ENCODE measurements around the gene PLCG2. TPM values are rescaled to one million over a fixed set of nuclear protein-coding genes. Genes with fewer than 3 reads are reported as not detected.

The PLCG2 gene
- total and polyA plus RNA-seq, 2 experiments from 2014 or later: 2.5 to 5.0 TPM

- TF ChIP-seq EZH2 (IDR thresholded peaks at IDR 0.05; ENCODE audit: borderline replicate concordance): no peak
- TF ChIP-seq CTCF (IDR thresholded peaks at IDR 0.05; ENCODE audit: poor library complexity): no peak
- no peak for TF ChIP-seq EZH2phosphoT487 (IDR thresholded peaks at IDR 0.05; ENCODE audit: low read depth, severe bottlenecking, unreplicated experiment)
- no peaks in the 10 kb centered on the region for H3K4me1 ChIP-seq (ENCODE audit: insufficient read depth)
- no peak overlapping the region for H3K27ac ChIP-seq
- H4K20me1 ChIP-seq (ENCODE audit: insufficient read depth, poor library complexity, severe bottlenecking): no peaks in the 10 kb centered on the region
- no peak overlapping the region for H3K4me3 ChIP-seq
- H3K4me2 ChIP-seq: no peak overlapping the region
- H3K9me2 ChIP-seq (replicated peaks; ENCODE audit: insufficient read depth): no peaks in the 10 kb centered on the region
- H3K9me3 ChIP-seq (ENCODE audit: low read depth): no peaks in the 10 kb centered on the region
- no peaks in the 10 kb centered on the region for H3K36me3 ChIP-seq (replicated peaks; ENCODE audit: insufficient read depth, low read depth)
- DNase-seq (ENCODE audit: low spot score): no peak
- no peak overlapping the region for H2AFZ ChIP-seq
- H3K79me2 ChIP-seq: no peaks in the 10 kb centered on the region
- H3K27me3 ChIP-seq: no peaks in the 10 kb centered on the region
- 89% methylated on average over 8 of the region's 8 CpGs for WGBS (ENCODE audit: low lambda C conversion rate, missing lambda C conversion rate)
Measured at GRCh38 chr16:81831722-81832126, 52.6 kb downstream of the PLCG2 start.

- TF ChIP-seq CTCF (IDR thresholded peaks at IDR 0.05; ENCODE audit: poor library complexity) (no peak), EZH2phosphoT487 (IDR thresholded peaks at IDR 0.05; ENCODE audit: low read depth, severe bottlenecking, unreplicated experiment) (no peak), EZH2 (IDR thresholded peaks at IDR 0.05; ENCODE audit: borderline replicate concordance) (no peak)
- no peaks in the 10 kb centered on the region for H3K27me3 ChIP-seq
- H3K9me3 ChIP-seq (ENCODE audit: low read depth): no peaks in the 10 kb centered on the region
- no peaks in the 10 kb centered on the region for H4K20me1 ChIP-seq (ENCODE audit: insufficient read depth, poor library complexity, severe bottlenecking)
- H3K4me3 ChIP-seq: no peak overlapping the region
- H3K36me3 ChIP-seq (replicated peaks; ENCODE audit: insufficient read depth, low read depth): no peaks in the 10 kb centered on the region
- DNase-seq (ENCODE audit: low spot score): no peak
- H2AFZ ChIP-seq: no peak overlapping the region
- no peak overlapping the region for H3K4me2 ChIP-seq
- H3K27ac ChIP-seq: no peak overlapping the region
- WGBS (ENCODE audit: low lambda C conversion rate, missing lambda C conversion rate): 88% methylated on average over 12 of the region's 12 CpGs
- no peaks in the 10 kb centered on the region for H3K79me2 ChIP-seq
- no peaks in the 10 kb centered on the region for H3K9me2 ChIP-seq (replicated peaks; ENCODE audit: insufficient read depth)
- H3K4me1 ChIP-seq (ENCODE audit: insufficient read depth): no peaks in the 10 kb centered on the region
Measured at GRCh38 chr16:81832801-81833547, 53.9 kb downstream of the PLCG2 start.

DNA sequence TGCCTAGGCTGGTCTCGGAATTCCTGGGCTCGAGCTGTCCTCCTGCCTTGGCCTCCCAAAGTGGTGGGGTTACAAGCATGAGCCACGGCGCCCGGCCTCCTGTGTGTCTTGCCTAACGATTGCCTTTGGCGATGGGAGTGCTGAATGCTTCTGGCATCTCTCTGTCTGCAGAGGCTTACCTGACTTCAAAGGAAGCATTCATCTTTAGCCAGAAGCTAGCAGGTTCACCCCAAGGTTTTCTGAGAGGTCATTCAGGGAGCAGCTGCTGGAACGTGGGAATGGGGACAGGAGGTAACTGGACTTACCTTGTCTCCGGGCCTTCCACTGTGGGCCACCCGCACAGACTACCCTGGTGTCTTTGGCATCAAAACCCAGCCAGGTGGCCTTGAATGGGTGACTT, 54.7 kb downstream of the PLCG2 start:
- Histone ChIP-seq H3K79me2 (no peaks in the 10 kb centered on the region), H3K36me3 (replicated peaks; ENCODE audit: insufficient read depth, low read depth) (no peaks in the 10 kb centered on the region), H3K9me2 (replicated peaks; ENCODE audit: insufficient read depth) (no peaks in the 10 kb centered on the region), H4K20me1 (ENCODE audit: insufficient read depth, poor library complexity, severe bottlenecking) (no peaks in the 10 kb centered on the region), H3K4me1 (ENCODE audit: insufficient read depth) (no peaks in the 10 kb centered on the region), H3K9me3 (ENCODE audit: low read depth) (no peaks in the 10 kb centered on the region), H3K4me2 (no peak overlapping the region), H3K27ac (no peak overlapping the region), H2AFZ (no peak overlapping the region), H3K27me3 (no peaks in the 10 kb centered on the region), H3K4me3 (no peak overlapping the region)
- DNase-seq (ENCODE audit: low spot score): no peak
- WGBS (ENCODE audit: low lambda C conversion rate, missing lambda C conversion rate): 72% methylated on average over 10 of the region's 10 CpGs
- TF ChIP-seq CTCF (IDR thresholded peaks at IDR 0.05; ENCODE audit: poor library complexity) (no peak), EZH2 (IDR thresholded peaks at IDR 0.05; ENCODE audit: borderline replicate concordance) (no peak), EZH2phosphoT487 (IDR thresholded peaks at IDR 0.05; ENCODE audit: low read depth, severe bottlenecking, unreplicated experiment) (no peak)
